ENCODE data around the gene BTBD10.

The BTBD10 gene

GRCh38 chr11:13355191-13355590, 107.8 kb downstream of the BTBD10 start:
- no peak for TF ChIP-seq CTCF (IDR thresholded peaks at IDR 0.05; ENCODE audit: low read depth, low read length)
- DNase-seq (ENCODE audit: low read depth in 2 of 2) = no peak
- no peak overlapping the region for H3K4me3 ChIP-seq (replicated peaks in 1 of 2; ENCODE audit: low read depth in 2 of 2, low read length in 2 of 2)

GRCh38 chr11:13354335-13354734, 108.7 kb downstream of the BTBD10 start:
- TF ChIP-seq CTCF (IDR thresholded peaks at IDR 0.05; ENCODE audit: low read depth, low read length) = peak; percentile 43
- DNase-seq (ENCODE audit: low read depth in 2 of 2) = peak; percentile 44
- no peak overlapping the region for H3K4me3 ChIP-seq (replicated peaks in 1 of 2; ENCODE audit: low read depth in 2 of 2, low read length in 2 of 2)

GRCh38 chr11:13352711-13353110, 110.3 kb downstream of the BTBD10 start:
- DNase-seq (ENCODE audit: low read depth in 2 of 2) = no peak
- H3K4me3 ChIP-seq (replicated peaks in 1 of 2; ENCODE audit: low read depth in 2 of 2, low read length in 2 of 2) = no peak overlapping the region
- no peak for TF ChIP-seq CTCF (IDR thresholded peaks at IDR 0.05; ENCODE audit: low read depth, low read length)

DNA sequence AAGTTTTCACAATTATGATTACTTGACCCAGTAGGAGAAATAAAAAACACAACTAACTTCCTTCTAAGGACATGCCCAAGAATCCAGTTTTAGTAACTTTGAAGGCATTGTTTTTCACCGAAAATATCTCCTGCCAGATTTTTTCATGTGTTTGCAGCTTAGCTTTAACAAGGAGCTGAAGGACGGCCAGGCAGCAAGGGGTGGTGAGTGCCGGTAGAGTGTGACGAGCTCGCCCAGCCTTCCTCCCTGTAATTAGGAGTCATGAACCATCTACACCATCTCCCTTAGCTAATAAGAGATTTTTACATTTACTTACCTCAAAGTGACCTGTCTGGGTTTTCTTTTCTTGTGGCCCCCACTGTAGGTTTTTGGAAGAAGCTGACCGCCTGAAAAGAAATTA, 113.4 kb downstream of the BTBD10 start:
- no peak for DNase-seq (ENCODE audit: low read depth in 2 of 2)
- TF ChIP-seq CTCF (IDR thresholded peaks at IDR 0.05; ENCODE audit: low read depth, low read length) = no peak

DNA sequence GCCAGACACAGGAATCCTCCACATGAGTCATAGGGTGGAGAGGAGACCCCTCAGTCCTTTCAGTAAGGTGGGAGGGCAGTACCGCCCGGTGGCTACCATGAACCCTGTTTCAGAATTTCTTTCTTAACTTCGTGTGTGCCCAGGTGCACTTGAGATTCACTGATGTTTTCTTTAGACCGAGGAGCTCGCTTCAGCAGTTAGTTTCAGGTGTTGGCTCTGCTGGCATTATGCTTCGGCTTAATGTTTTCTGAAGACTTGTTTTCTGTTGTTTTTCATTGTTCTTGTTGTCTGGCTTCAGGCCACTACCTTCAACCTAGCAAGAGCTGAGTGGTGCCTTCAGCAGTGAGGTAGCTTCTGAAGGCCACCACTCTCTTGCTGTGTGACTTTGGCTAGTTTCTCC, 114.0 kb downstream of the BTBD10 start:
- no peak for TF ChIP-seq CTCF (IDR thresholded peaks at IDR 0.05; ENCODE audit: low read depth, low read length)
- H3K4me3 ChIP-seq (replicated peaks in 1 of 2; ENCODE audit: low read depth in 2 of 2, low read length in 2 of 2) = no peak overlapping the region
- DNase-seq (ENCODE audit: low read depth in 2 of 2) = no peak

More for the DNA sequence above, 113.4 kb downstream of the BTBD10 start:
- no peak overlapping the region for H3K4me3 ChIP-seq (replicated peaks in 1 of 2; ENCODE audit: low read depth in 2 of 2, low read length in 2 of 2)

- H3K4me3 ChIP-seq (replicated peaks in 1 of 2; ENCODE audit: low read depth in 2 of 2, low read length in 2 of 2) = no peak overlapping the region
- no peak for TF ChIP-seq CTCF (IDR thresholded peaks at IDR 0.05; ENCODE audit: low read depth, low read length)
- DNase-seq (ENCODE audit: low read depth in 2 of 2) = no peak
Measured at GRCh38 chr11:13348305-13348704, 114.7 kb downstream of the BTBD10 start.

- no peak for TF ChIP-seq CTCF (IDR thresholded peaks at IDR 0.05; ENCODE audit: low read depth, low read length)
- no peak overlapping the region for H3K4me3 ChIP-seq (replicated peaks in 1 of 2; ENCODE audit: low read depth in 2 of 2, low read length in 2 of 2)
- DNase-seq (ENCODE audit: low read depth in 2 of 2) = no peak
Measured at GRCh38 chr11:13347901-13348300, 115.1 kb downstream of the BTBD10 start.
